K562 (cell line): ENCODE results near the gene MEGF9. TPM values are rescaled to one million over a fixed set of nuclear protein-coding genes. Genes with fewer than 3 reads are reported as not detected.

ENCODE experiments used
- BACH1 ChIP-seq: fragments of 200-800 bp; sonication (Bioruptor generic); IDR thresholded peaks from 2 replicates; pipeline ENCODE4 v1.6.1; 2016; ENCODE audit warnings: missing genetic modification characterization, missing compliant biosample characterization
- BMI1 ChIP-seq: fragments of 150-350 bp; IDR thresholded peaks from 2 replicates; pipeline ENCODE4 v1.6.1; 2014; ENCODE audit warnings: low read length
- CHD4 ChIP-seq: fragments of 200-600 bp; sonication (generic); IDR thresholded peaks from 3 replicates; pipeline ENCODE4 v1.6.1; 2012; ENCODE audit warnings: low read depth, mild to moderate bottlenecking, mixed read lengths, low read length, inconsistent platforms; ENCODE audit not compliant: insufficient read depth, insufficient replicate concordance, poor library complexity, severe bottlenecking
- CREB3L1 ChIP-seq: fragments of 450-650 bp; IDR thresholded peaks from 2 replicates; pipeline ENCODE4 v1.6.1; 2014; ENCODE audit warnings: low read depth, mild to moderate bottlenecking, moderate library complexity, borderline replicate concordance
- DIDO1 ChIP-seq: fragments of 450-650 bp; IDR thresholded peaks from 2 replicates; pipeline ENCODE4 v1.6.1; 2016; ENCODE audit warnings: low read depth, missing biosample characterization, missing genetic modification characterization
- FOXA1 ChIP-seq: fragments of 450-650 bp; IDR thresholded peaks from 2 replicates; pipeline ENCODE4 v1.6.1; 2016; ENCODE audit warnings: mild to moderate bottlenecking, borderline replicate concordance
- MAFK ChIP-seq: IDR thresholded peaks from 2 replicates; pipeline ENCODE4 v1.6.1; 2011; ENCODE audit warnings: low read length, improper control_type of control experiment
- MCM2 ChIP-seq: fragments of 450-650 bp; IDR thresholded peaks from 2 replicates; pipeline ENCODE4 v1.6.1; 2017; ENCODE audit warnings: low read depth, mild to moderate bottlenecking
- NCOR1 ChIP-seq: fragments of 450-650 bp; IDR thresholded peaks from 2 replicates; pipeline ENCODE4 v1.6.1; 2016; ENCODE audit warnings: mild to moderate bottlenecking, moderate library complexity
- NR2C1 ChIP-seq, 2 experiments: fragments of 450-650 bp; IDR thresholded peaks; 2 replicates each; pipeline ENCODE4 v1.6.1; 2017; ENCODE audit warnings: mild to moderate bottlenecking in 2 of 2, antibody characterized with exemption in 1 of 2, inconsistent platforms in 1 of 2, missing compliant biosample characterization in 1 of 2, missing genetic modification characterization in 1 of 2
- POLR2H ChIP-seq: IDR thresholded peaks from 2 replicates; pipeline ENCODE4 v1.6.1; 2016; ENCODE audit warnings: missing genetic modification characterization, low read depth, mild to moderate bottlenecking, control low read depth, missing compliant biosample characterization, moderate library complexity
- PTRF ChIP-seq: fragments of 450-650 bp; IDR thresholded peaks from 2 replicates; pipeline ENCODE4 v1.6.1; 2016; ENCODE audit warnings: mild to moderate bottlenecking, missing genetic modification characterization, missing compliant biosample characterization
- RBM34 ChIP-seq: fragments of 200-400 bp; formaldehyde crosslinking; IDR thresholded peaks from 2 replicates; pipeline ENCODE4 v1.6.1; 2018; ENCODE audit warnings: low read length, borderline replicate concordance; ENCODE audit not compliant: insufficient read depth
- SMARCA4 ChIP-seq: fragments of 450-650 bp; IDR thresholded peaks from 2 replicates; pipeline ENCODE4 v1.6.1; 2016
- THRAP3 ChIP-seq: fragments of 450-650 bp; IDR thresholded peaks from 2 replicates; pipeline ENCODE4 v1.6.1; 2016; ENCODE audit warnings: mild to moderate bottlenecking, inconsistent platforms, borderline replicate concordance
- ZMIZ1 ChIP-seq, 2 experiments: fragments of 150-350 bp in 1 of 2; IDR thresholded peaks; 2 replicates each; pipeline ENCODE4 v1.6.1; 2012 to 2016; ENCODE audit warnings: low read depth in 2 of 2, low read length in 2 of 2, mild to moderate bottlenecking in 1 of 2, moderate library complexity in 1 of 2
- ZNF121 ChIP-seq: sonication (generic); formaldehyde crosslinking; conservative IDR thresholded peaks from 2 replicates; pipeline ENCODE4 v1.8.0; 2022; ENCODE audit warnings: missing genetic modification reagents
- ZNF384 ChIP-seq: IDR thresholded peaks from 2 replicates; pipeline ENCODE4 v1.6.1; 2012; ENCODE audit warnings: low read depth, low read length, improper control_type of control experiment
- ZZZ3 ChIP-seq: fragments of 450-650 bp; IDR thresholded peaks from 2 replicates; pipeline ENCODE4 v1.6.1; 2016; ENCODE audit warnings: antibody characterized with exemption, mild to moderate bottlenecking, moderate library complexity
- polyA plus RNA-seq, 8 experiments: library from polyadenylated mRNA; depleted of rRNA in 4 of 8; stranded (reverse) in 5 of 8; unstranded in 3 of 8; fragments of >200 nt; fragmentation: Nextera tagmentation in 2 of 8; fragmentation: Illumina TruSeq in 1 of 8; extraction: Ambion mirVana in 2 of 8; extraction: Trizol in 1 of 8; gene quantifications; 2 replicates each; pipeline versions ENCODE4 v1.2.1 to v1.2.3, GENCODE V29; 2011 to 2014; ENCODE audit warnings: inconsistent platforms in 1 of 8, missing spikeins in 1 of 8
- total RNA-seq, 7 experiments: library from RNA; depleted of rRNA in 6 of 7; stranded (reverse); fragments of >200 nt in 6 of 7; fragmentation: Illumina TruSeq in 2 of 7; extraction: Trizol in 2 of 7; gene quantifications; 2 replicates each; pipeline versions ENCODE4 v1.2.1 to v1.2.3, GENCODE V29; 2011 to 2021; ENCODE audit warnings: low replicate concordance in 1 of 7
- TF ChIP-seq, protein P1 (sequence below): fragments of 450-650 bp; formaldehyde crosslinking; conservative IDR thresholded peaks from 2 replicates; pipeline ENCODE4 v1.4.0; 2022; ENCODE audit warnings: mild to moderate bottlenecking, missing genetic modification characterization
- TF ChIP-seq, protein P2 (sequence below): IDR thresholded peaks from 2 replicates; pipeline ENCODE4 v1.6.1; 2011; ENCODE audit not compliant: insufficient read length; ENCODE audit errors: extremely low read depth

The MEGF9 gene
- total and polyA plus RNA-seq, 9 of the 15 experiments (the other 6 are each of a cell fraction or from before 2014, with no cell fraction given) = 2.1 to 6.2 (median 3.8) TPM

DNA sequence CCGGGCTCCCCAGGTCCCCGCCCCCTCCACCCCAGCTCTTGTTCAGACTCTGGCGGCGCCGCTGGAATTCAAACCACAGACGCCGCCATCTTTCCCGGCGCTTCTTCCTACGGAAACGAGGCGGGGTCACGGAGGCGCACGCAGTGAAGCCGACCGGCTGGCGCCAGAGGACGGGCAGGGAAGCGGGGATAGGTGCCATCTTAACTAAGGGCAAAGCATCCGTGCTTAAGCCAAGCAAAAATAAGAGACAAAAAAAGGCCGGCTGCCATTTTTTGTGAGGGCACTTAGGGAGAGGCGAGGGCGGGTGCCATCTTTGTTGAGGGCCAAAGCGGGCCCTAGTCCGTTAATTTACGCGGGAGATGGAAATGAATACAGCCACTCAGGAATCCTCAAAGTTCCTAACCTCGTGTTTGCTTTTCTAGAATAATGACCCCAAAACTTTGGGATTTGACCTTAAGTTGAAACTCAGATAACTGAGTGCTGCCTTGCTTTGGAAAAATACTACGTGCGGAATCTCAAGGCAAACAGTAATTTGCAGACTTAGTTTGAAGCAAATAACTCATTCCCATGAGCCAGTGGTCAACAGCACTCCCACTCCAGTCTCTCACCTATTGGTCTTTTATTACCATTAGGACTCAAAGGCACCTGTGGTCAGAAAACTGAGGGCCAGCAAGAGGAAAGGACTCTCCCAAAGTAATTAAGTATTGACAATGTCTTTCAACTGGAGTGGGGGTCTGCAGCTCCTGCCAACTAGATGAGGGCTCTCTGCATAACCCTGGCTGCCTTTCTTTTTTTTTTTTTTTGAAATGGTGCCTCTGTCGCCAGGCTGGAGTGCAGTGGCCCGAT is 134.0 kb downstream of the MEGF9 start, which contains the start of gene CDK5RAP2 (continued):
- TF ChIP-seq ZMIZ1 (IDR thresholded peaks at IDR 0.05; ENCODE audit: low read depth in 2 of 2, low read length in 2 of 2) (peak in 1 of 2 experiments; percentile 51; a peak in 1 of 4 replicates), PTRF (peak; percentile 81), POLR2H (tag) (peak; percentile 84), CHD4 (no peak), NR2C1 (IDR thresholded peaks at IDR 0.05) (peak; percentile 97), NR2C1 (tag; IDR thresholded peaks at IDR 0.05) (peak; percentile 98), CREB3L1 (peak; percentile 42; the same call in 1 of the 2 replicates), ZNF384 (peak; percentile 81), BACH1 (tag) (peak; percentile 91), BMI1 (no peak), ZZZ3 (no peak), DIDO1 (tag) (peak; percentile 73), THRAP3 (no peak), ZNF121 (no peak), MCM2 (no peak), NCOR1 (peak; percentile 28; the same call in 1 of the 2 replicates), FOXA1 (no peak), SMARCA4 (no peak), RBM34 (no peak), MAFK (no peak)
- TF ChIP-seq, protein P1, sequence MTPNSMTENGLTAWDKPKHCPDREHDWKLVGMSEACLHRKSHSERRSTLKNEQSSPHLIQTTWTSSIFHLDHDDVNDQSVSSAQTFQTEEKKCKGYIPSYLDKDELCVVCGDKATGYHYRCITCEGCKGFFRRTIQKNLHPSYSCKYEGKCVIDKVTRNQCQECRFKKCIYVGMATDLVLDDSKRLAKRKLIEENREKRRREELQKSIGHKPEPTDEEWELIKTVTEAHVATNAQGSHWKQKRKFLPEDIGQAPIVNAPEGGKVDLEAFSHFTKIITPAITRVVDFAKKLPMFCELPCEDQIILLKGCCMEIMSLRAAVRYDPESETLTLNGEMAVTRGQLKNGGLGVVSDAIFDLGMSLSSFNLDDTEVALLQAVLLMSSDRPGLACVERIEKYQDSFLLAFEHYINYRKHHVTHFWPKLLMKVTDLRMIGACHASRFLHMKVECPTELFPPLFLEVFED (CRISPR knock-in tag) = no peak
- TF ChIP-seq, protein P2, sequence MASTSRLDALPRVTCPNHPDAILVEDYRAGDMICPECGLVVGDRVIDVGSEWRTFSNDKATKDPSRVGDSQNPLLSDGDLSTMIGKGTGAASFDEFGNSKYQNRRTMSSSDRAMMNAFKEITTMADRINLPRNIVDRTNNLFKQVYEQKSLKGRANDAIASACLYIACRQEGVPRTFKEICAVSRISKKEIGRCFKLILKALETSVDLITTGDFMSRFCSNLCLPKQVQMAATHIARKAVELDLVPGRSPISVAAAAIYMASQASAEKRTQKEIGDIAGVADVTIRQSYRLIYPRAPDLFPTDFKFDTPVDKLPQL = no peak
